Upper lobe of left lung (tissue), 6 donors: ENCODE data around the gene KCNK1. TPM values are rescaled to one million over a fixed set of nuclear protein-coding genes. Genes with fewer than 3 reads are reported as not detected.

ENCODE experiments used
- ATAC-seq, 2 donors: fragments of 200-7000 bp; cut with Tn5 transposase; one replicate each; pipeline ENCODE4 v1.9.1; 2022; ENCODE audit warnings: mild to moderate bottlenecking in 2 of 2, moderate library complexity in 2 of 2; ENCODE audit not compliant: low FRiP score in 2 of 2
- DNase-seq, 2 donors: peaks; one replicate each; pipeline ENCODE4 v3.0.0-alpha.2; 2019 to 2020
- H3K27ac ChIP-seq, 4 donors: fragments of 200-600 bp; sonication (generic); one replicate each; pipeline ENCODE4 v1.5.1; 2016 to 2019
- H3K27me3 ChIP-seq, 4 donors: fragments of 200-600 bp; sonication (generic); one replicate each; pipeline ENCODE4 v1.5.1; 2017 to 2019
- H3K36me3 ChIP-seq, 4 donors: fragments of 200-600 bp; sonication (generic); one replicate each; pipeline ENCODE4 v1.5.1; 2016 to 2019
- H3K4me1 ChIP-seq, 4 donors: fragments of 200-600 bp; sonication (generic); one replicate each; pipeline ENCODE4 v1.5.1; 2018 to 2019
- H3K4me3 ChIP-seq, 4 donors: fragments of 200-600 bp; sonication (generic); one replicate each; pipeline ENCODE4 v1.5.1; 2017 to 2019; ENCODE audit warnings: mild to moderate bottlenecking in 2 of 4, moderate library complexity in 1 of 4
- H3K9me3 ChIP-seq, 4 donors: fragments of 200-600 bp; sonication (generic); one replicate each; pipeline ENCODE4 v1.5.1; 2018 to 2019
- EP300 ChIP-seq, 4 donors: sonication (generic); formaldehyde crosslinking; IDR thresholded peaks; one replicate each; pipeline ENCODE4 v1.5.1; 2017; ENCODE audit warnings: antibody characterized with exemption in 4 of 4, control low read depth in 2 of 4
- POLR2A ChIP-seq, 4 donors: fragments of 450-650 bp; IDR thresholded peaks; one replicate each; pipeline ENCODE4 v1.5.1; 2016 to 2017; ENCODE audit warnings: antibody characterized with exemption in 4 of 4, mild to moderate bottlenecking in 2 of 4
- POLR2AphosphoS5 ChIP-seq, 2 donors: sonication (generic); formaldehyde crosslinking; IDR thresholded peaks; one replicate each; pipeline ENCODE4 v1.5.1; 2017; ENCODE audit warnings: antibody characterized with exemption in 2 of 2
- WGBS, 2 donors: methylation state at CpG; one replicate each; pipeline ENCODE4 v1.1.5; 2017 to 2018; 5-methylcytosine and 5-hydroxymethylcytosine counted together
- total RNA-seq, 6 donors: library from RNA; depleted of rRNA in 4 of 6; stranded (reverse); fragments of >200 nt in 4 of 6; gene quantifications; one replicate each; pipeline versions ENCODE4 v1.1.0 to v1.2.1, GENCODE V29; 2016 to 2021
- TF ChIP-seq, protein P1 (sequence below), 6 experiments: fragments of 450-650 bp in 4 of 6; fragments of 200-600 bp in 2 of 6; sonication (generic) in 2 of 6; IDR thresholded peaks; one replicate each; pipeline ENCODE4 v1.5.1; 2016 to 2019; ENCODE audit warnings: antibody characterized with exemption in 6 of 6
- donor health status: DM: no; HTN: no; CAD: no; lungs with moderate emphysema.
- donor health status: DM: no; HTN: yes; CAD: no; lungs with severe emphysema.

Gene KCNK1
- total RNA-seq, 6 donors from 2014 or later, result 6.4 to 25.2 (median 10.5) TPM

DNA sequence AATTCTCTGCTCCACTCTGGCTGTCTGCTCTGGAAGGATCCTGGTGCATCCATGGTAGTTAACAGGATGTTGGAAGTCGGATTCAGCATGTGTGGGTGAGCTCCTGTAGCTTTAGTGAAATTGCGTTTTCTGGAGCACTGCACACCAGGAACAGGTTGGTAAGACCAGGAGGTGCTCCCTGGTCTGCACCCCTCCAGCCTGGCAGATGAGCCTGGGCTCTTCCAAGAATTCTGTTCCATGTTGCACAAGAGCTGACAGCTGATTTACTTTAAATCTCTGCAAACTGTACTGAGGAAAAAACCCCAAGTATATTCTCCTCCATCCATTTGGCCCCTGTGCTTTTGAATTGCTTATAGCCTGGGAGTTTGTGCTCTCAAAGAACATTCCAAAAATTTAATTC is 33.7 kb downstream of the KCNK1 start:
- ATAC-seq (no peak), DNase-seq (no peak)
- H3K4me3 ChIP-seq, result no peak overlapping the region
- H3K36me3 ChIP-seq, result no peaks in the 10 kb centered on the region
- H3K27me3 ChIP-seq, result no peaks in the 10 kb centered on the region
- H3K27ac ChIP-seq, result no peak overlapping the region
- no peaks in the 10 kb centered on the region for H3K9me3 ChIP-seq
- H3K4me1 ChIP-seq, result no peaks in the 10 kb centered on the region
- WGBS, 2 donors, result 83 to 88% methylated on average over 2 of the region's 2 CpGs
- no peak for TF ChIP-seq EP300 (IDR thresholded peaks at IDR 0.05)
- no peak for TF ChIP-seq POLR2A (IDR thresholded peaks at IDR 0.05)
- no peak for TF ChIP-seq POLR2AphosphoS5 (IDR thresholded peaks at IDR 0.05)
- TF ChIP-seq, protein P1, sequence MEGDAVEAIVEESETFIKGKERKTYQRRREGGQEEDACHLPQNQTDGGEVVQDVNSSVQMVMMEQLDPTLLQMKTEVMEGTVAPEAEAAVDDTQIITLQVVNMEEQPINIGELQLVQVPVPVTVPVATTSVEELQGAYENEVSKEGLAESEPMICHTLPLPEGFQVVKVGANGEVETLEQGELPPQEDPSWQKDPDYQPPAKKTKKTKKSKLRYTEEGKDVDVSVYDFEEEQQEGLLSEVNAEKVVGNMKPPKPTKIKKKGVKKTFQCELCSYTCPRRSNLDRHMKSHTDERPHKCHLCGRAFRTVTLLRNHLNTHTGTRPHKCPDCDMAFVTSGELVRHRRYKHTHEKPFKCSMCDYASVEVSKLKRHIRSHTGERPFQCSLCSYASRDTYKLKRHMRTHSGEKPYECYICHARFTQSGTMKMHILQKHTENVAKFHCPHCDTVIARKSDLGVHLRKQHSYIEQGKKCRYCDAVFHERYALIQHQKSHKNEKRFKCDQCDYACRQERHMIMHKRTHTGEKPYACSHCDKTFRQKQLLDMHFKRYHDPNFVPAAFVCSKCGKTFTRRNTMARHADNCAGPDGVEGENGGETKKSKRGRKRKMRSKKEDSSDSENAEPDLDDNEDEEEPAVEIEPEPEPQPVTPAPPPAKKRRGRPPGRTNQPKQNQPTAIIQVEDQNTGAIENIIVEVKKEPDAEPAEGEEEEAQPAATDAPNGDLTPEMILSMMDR (IDR thresholded peaks at IDR 0.05), result no peak

DNA sequence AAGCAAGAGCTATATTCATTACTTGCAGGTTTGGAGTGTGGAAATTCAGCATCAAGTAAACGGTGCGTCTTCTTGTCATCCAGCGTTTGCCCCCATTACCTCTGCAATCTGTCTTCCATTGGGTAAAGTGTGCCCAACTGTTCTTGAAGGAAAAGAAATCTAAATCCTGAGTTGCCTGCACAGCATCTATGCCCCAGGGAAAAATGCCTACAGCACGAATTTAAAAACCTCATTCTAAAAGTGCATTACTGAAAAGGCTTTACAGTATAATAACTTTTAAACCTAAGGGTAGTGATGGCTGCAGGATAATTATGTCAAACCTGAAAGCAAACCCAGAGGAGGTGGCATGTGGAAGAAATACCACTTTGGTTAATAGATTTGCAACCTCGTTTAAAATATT is 37.2 kb downstream of the KCNK1 start:
- Histone ChIP-seq H3K4me3 (no peak overlapping the region), H3K9me3 (no peaks in the 10 kb centered on the region), H3K27me3 (no peaks in the 10 kb centered on the region), H3K36me3 (no peaks in the 10 kb centered on the region), H3K4me1 (no peaks in the 10 kb centered on the region), H3K27ac (no peak overlapping the region)
- ATAC-seq (no peak), DNase-seq (no peak)
- TF ChIP-seq, protein P1 (IDR thresholded peaks at IDR 0.05), result no peak
- no peak for TF ChIP-seq EP300 (IDR thresholded peaks at IDR 0.05)
- TF ChIP-seq POLR2AphosphoS5 (IDR thresholded peaks at IDR 0.05), result no peak
- no peak for TF ChIP-seq POLR2A (IDR thresholded peaks at IDR 0.05)
- WGBS, 2 donors, result 88 to 89% methylated on average over 5 of the region's 5 CpGs

DNA sequence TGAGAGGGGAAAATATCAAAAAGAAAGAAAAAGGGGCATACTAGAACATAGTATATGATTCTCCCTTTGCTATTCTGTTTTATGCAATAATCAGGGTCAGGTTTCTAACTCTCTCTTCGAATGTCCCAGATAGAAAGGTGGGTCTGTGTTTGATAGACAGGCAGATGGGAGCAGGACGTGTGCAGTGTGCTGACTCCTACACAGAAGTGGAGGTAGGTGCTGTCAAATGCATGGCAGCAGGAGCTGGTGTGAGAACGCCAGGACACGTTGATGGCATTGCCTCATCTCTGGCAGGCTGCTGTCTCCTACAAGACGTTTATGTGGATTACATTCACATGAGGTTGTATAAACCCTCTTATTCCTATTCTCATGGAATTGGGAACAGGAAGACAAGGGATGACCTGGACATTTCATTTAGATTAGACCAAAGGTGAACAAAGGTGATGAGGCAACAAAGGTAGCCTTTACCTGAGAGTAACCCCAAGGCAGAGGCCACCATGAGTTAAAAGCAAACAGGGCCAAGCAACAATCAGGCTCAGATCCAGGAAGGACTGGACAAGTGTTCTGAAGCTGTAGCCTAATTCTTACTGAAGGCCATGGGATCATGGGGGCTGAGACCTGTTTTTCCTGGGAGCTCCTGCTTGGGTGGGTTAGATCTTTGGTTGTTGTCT is 37.8 kb downstream of the KCNK1 start:
- Histone ChIP-seq H3K36me3 (no peaks in the 10 kb centered on the region), H3K4me3 (no peak overlapping the region), H3K27me3 (no peaks in the 10 kb centered on the region), H3K4me1 (no peaks in the 10 kb centered on the region), H3K9me3 (no peaks in the 10 kb centered on the region), H3K27ac (no peak overlapping the region)
- DNase-seq (no peak), ATAC-seq (no peak)
- TF ChIP-seq EP300 (IDR thresholded peaks at IDR 0.05) (no peak), POLR2AphosphoS5 (IDR thresholded peaks at IDR 0.05) (no peak), POLR2A (IDR thresholded peaks at IDR 0.05) (no peak)
- TF ChIP-seq, protein P1 (IDR thresholded peaks at IDR 0.05), result no peak
- 55 to 71% methylated on average over 5 of the region's 5 CpGs for WGBS, 2 donors

DNA sequence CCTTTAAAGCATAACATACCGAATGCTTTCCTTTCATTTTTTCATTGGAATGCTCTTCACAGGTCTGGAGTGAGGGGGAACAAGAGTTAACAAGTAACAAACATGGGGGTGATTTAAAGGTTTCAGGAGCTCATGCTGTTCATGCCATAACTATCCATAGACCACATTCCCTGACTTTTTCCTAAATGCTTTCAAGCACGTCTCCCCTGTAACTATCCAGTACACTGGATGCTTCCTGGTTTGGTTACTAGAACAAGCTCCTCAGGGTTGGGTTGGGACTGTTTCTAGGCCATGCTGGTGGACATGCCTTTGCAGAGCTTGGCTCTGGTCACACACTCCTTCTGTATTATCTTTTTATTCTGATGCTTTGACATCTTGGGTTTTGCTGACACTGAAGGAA is 38.6 kb downstream of the KCNK1 start:
- H3K27ac ChIP-seq, result no peak overlapping the region
- H3K36me3 ChIP-seq, result no peaks in the 10 kb centered on the region
- no peaks in the 10 kb centered on the region for H3K27me3 ChIP-seq
- no peak for ATAC-seq
- no peaks in the 10 kb centered on the region for H3K4me1 ChIP-seq
- H3K9me3 ChIP-seq, result no peaks in the 10 kb centered on the region
- no peak for TF ChIP-seq POLR2A (IDR thresholded peaks at IDR 0.05)
- TF ChIP-seq, protein P1 (IDR thresholded peaks at IDR 0.05), result no peak
- TF ChIP-seq EP300 (IDR thresholded peaks at IDR 0.05), result no peak
- no peak for TF ChIP-seq POLR2AphosphoS5 (IDR thresholded peaks at IDR 0.05)
- WGBS, 2 donors, result 60 to 77% methylated on average over 2 of the region's 2 CpGs
- H3K4me3 ChIP-seq, result no peak overlapping the region
- DNase-seq, result no peak

DNA sequence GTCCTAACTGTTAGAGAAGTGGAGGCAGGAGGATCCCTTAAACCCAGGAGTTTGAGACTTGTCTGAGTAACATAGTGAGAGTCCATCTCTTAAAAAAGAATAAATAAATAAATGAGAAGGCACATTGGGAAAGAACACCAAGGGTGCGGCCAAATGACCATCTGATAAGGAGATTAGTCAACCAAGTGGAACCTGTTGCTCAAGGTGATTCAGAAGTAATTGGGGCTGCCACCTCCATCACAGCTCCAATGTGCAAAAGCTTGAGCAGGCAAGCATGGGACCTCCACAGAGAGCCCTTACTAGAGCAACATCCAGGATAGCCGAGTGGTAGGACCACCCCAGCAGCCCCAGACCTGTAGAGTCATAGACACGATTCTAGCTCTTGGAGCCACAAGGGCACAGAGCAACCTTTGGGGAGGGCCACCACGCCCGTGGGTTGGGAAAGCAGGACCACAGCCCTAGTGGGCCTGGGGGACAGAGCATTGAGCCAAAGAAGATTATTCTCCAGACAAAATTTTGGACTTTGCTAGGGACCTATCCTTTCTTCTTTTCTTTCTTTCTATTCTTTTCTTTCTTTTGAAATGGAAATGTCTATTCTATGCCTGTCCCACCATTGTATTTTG is 40.9 kb downstream of the KCNK1 start:
- Histone ChIP-seq H3K36me3 (no peaks in the 10 kb centered on the region), H3K27ac (no peak overlapping the region), H3K4me3 (no peak overlapping the region), H3K27me3 (no peaks in the 10 kb centered on the region), H3K4me1 (no peaks in the 10 kb centered on the region), H3K9me3 (no peaks in the 10 kb centered on the region)
- DNase-seq (no peak), ATAC-seq (peak in 1 of 2 donors; percentile 56)
- TF ChIP-seq, protein P1 (IDR thresholded peaks at IDR 0.05), result no peak
- TF ChIP-seq EP300 (IDR thresholded peaks at IDR 0.05), result no peak
- TF ChIP-seq POLR2AphosphoS5 (IDR thresholded peaks at IDR 0.05), result no peak
- TF ChIP-seq POLR2A (IDR thresholded peaks at IDR 0.05), result no peak
- WGBS, 2 donors, result 84 to 87% methylated on average over 5 of the region's 5 CpGs
